ENCODE data around the gene XAB2.

XAB2 gene

GRCh38 chr19:7629347-7630054, at the start of gene XAB2, which contains the start of gene PET100:
XAB2 (minus strand) TSS chr19:7629545; CDS start chr19:7629527, 18 bp downstream.
PET100 (plus strand) TSS chr19:7629793; CDS start chr19:7629834, 41 bp downstream.
- peak; percentile 98 for DNase-seq

DNA sequence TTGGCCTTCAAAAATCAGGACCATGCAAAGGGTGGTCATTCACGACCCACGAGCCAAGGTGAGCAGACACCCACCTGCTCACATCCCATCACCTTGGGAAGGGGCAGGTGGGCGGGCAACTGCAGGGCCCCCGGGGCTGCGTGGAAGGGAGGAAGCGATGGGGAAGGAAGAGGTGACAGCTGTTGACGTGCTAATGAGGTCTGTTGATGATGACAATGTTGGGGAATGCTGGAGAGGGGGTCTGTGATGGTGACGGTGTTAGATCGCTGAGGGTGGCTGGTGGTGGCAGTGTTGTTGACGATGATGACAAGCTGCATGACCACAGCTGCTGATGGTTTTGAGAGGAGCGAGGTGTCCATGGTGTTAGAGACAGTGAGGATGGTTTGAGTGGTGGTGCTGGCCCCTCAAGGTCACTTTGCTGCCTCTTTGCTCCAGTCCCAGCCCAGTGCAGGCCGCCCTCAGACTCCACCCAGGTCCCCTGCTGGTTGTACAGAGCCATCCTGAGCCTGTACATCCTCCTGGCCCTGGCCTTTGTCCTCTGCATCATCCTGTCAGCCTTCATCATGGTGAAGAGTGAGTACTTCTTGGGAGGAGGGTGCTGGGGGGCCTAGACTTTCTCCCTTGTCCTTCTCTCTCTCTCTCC, 48.4 kb upstream of the XAB2 start:
- DNase-seq, result no peak

DNA sequence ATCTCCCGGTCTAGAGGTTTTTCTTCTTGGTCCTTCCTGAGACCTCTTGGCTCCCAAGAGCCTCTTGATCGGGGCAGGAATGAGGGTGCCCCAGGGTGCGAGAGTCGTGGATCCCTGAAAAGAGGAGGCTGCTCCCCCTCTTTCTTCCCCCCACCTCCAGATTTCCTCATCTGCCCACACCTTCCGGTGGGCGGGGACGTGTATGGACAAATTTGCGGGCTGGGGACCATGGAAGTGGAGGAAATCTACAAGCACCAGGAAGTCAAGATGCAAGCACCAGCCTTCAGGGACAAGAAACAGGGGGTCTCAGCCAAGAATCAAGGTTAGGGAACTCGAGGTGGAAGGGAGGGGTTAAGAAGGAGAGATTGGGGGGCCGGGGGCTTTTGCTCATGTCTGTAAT, 47.5 kb upstream of the XAB2 start, which contains the start of gene MCEMP1:
TSS of gene MCEMP1 (plus strand) at position 237 of the 400 bp plus-strand sequence. CDS start at position 268, 31 bp downstream.
- DNase-seq, result no peak

- DNase-seq, result no peak
These were observed 47.0 kb upstream of the XAB2 start for GRCh38 chr19:7676376-7676775.

GRCh38 chr19:7674010-7675005, 45.0 kb upstream of the XAB2 start:
- DNase-seq, result peak; percentile 43

GRCh38 chr19:7672522-7672921, 43.2 kb upstream of the XAB2 start:
- no peak for DNase-seq

- no peak for DNase-seq
These were observed 41.4 kb upstream of the XAB2 start for GRCh38 chr19:7670790-7671189.

DNA sequence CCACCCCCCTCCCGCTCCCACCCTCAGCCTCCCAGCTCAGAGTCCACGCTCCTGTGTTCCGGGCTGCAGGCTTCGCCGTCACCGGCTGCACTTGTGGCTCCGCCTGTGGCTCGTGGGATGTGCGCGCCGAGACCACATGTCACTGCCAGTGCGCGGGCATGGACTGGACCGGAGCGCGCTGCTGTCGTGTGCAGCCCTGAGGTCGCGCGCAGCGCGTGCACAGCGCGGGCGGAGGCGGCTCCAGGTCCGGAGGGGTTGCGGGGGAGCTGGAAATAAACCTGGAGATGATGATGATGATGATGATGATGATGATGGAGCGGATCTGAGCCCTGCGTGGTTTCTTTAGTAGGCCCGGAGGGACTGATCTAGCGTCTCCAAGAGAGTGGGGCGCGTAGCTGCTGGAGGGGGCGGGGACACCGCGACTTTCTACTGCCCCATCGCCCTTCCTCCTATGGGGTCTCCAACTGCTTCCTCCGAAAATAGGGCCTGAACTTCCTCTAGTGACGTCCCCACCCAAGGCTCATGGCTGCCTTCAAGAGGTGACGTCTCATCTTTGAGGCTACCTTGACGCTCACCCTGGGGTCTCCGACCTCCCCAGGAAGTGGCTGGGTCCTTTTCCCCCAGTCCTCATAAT, 40.9 kb upstream of the XAB2 start:
- DNase-seq, result no peak

DNA sequence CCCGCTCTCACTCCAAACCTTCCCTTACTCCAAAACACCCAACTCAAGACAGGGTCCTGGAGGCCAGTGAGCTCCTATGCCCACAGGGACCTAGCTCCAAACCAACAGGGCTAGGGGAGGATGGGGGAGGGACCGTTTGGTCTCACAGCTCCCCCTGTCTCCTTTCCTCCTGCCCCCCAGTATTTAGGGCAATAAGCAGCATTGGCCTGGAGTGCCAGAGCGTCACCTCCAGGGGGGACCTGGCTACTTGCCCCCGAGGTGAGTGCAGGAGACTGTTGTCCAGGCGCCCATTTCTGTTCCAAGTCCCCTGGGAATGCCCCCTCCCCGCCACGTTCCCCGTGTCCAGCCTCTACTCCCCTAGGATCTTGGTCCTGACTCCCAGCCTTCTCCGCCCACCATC, 40.3 kb upstream of the XAB2 start:
- no peak for DNase-seq

- DNase-seq, result no peak
These were observed 39.5 kb upstream of the XAB2 start, which contains the start of gene RETN for GRCh38 chr19:7668842-7669241. RETN (plus strand) TSS chr19:7669049; CDS start chr19:7669327, 278 bp downstream.

DNA sequence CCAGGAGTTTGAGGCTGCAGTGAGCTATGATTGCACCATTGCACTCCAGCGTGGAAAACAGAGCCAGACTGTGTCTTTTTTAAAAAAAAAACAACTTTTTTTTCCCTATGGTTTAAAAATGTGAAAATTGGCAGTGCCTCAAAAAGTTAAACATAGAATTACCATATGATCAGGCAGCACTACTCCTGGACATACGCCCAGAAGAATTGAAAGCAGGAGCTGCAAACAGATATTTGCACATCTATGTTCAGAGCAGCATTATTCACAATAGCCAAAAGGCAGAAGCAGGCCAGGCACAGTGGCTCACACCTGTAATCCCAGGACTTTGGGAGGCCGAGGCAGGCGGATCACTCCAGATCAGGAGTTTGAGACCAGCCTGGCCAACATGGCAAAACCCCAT, 35.7 kb upstream of the XAB2 start:
- DNase-seq, result no peak

DNA sequence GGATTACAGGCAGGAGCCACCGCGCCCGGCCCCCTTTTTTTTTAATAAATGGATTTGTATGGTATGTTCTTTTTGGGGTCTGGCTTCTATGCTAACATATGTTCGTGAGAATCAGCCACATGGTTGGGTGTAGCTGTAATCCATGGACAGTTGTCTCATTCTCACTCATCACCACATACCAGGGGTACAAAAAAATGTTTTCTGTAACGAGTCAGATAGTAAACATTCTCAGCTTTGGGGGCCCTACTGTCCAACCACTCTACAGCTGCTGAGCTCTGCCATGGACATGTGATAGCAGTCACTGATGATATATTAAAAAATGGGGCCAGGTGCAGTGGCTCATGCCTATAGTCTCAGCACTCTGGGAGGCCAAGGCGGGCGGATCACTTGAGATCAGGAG, 34.4 kb upstream of the XAB2 start:
- no peak for DNase-seq

DNA sequence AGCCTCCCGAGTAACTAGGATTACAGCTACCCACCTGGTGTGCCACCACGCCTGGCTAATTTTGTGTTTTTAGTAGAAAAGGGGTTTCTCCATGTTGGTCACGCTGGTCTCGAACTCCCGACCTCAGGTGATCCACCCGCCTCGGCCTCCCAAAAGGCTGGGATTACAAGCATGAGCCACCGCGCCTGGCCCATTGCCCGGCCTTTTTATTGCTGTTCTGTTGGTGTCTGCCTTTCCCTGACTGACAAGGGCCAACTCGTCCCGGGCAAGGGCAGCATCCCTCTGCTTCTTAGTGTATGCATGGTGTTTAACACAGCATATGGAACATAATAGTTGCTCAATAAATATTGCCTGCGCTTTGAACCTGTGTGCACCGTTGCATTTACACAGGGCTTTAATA, 33.3 kb upstream of the XAB2 start:
- no peak for DNase-seq

GRCh38 chr19:7661744-7662538, 32.6 kb upstream of the XAB2 start:
- no peak for DNase-seq

GRCh38 chr19:7658219-7658686, 28.9 kb upstream of the XAB2 start:
- DNase-seq, result peak; percentile 63

GRCh38 chr19:7657131-7657751, 27.9 kb upstream of the XAB2 start:
- no peak for DNase-seq

DNA sequence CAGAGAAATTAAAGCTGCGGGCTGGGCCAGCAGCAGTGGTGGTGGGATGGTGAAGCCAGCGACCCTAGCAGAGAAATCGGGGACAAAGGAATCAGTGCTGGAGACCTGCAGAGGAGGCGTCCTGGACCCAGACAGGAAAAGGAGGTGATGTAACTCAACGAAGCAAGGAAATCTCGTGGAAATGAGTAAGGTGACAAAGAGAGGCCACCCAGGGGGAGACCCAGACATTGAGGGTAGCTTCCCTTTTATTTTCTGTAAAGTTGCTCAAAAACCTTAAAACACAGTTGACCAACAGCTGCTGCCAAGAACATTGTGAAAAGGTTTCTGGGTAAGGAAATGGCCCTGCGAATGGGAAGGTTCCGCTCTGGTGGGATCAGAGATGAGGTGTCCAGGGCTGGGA, 26.2 kb upstream of the XAB2 start:
- no peak for DNase-seq

DNA sequence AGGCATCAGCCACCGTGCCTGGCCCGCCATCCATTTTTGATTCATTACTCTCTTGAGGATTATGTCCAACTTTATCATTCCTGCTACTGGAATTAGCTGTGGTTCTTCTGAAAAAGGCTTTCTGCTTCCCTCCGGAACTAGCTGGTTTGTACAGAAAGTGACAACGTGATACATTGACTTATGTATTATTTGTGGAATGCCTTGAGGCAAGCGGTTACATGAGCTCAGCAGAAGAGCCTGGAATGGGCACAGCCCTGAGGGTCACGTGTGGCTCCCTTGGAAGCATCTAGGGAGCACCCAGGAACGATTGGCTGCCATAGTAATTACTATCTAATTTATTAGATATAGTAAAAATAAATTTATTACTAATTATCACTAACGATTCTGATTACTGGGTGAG, 25.1 kb upstream of the XAB2 start:
- no peak for DNase-seq

- DNase-seq, result peak; percentile 89
These were observed 22.8 kb upstream of the XAB2 start for GRCh38 chr19:7652061-7652641.

DNA sequence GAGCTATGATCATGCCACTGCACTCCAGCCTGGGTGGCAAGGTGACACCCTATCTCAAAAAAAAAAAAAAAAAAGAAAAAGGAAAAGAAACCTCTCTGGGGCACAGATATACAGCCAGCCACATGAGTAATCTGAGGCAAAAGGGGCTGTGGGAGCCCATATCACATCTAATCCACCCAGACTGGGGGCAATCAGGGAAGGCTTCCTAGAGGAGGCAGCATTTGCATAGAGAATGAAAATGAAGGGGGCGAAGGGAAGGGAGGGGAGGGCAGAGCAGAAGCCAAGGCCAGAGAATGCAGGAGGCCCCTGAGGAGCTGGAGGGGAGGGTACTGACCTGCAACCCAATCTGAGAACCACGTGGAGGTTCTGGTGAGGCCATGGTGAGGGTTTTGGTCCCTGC, 20.8 kb upstream of the XAB2 start:
- no peak for DNase-seq
